Endothelial cell of umbilical vein (primary cell): Measurements from ENCODE around the gene CLCN2. TPM values are rescaled to one million over a fixed set of nuclear protein-coding genes. Genes with fewer than 3 reads are reported as not detected.

ENCODE experiments used
- BruUV-seq: library from RNA; stranded (reverse); fragments of 400-500 nt; replicated peaks from 2 replicates; lab custom pipeline; 2021; lab: Mats Ljungman, UMichigan
- CTCF ChIA-PET: fragments of 300-600, 350-600 bp; sonication (Branson Sonifier 250); formaldehyde crosslinking; loops from one replicate; lab custom pipeline; 2021; ENCODE audit warnings: antibody characterized with exemption, inconsistent platforms; lab: Charles Lee
- POLR2A ChIA-PET: fragments of 300-600, 350-600 bp; sonication (Branson Sonifier 250); formaldehyde crosslinking; loops from one replicate; lab custom pipeline; 2021; ENCODE audit warnings: antibody characterized with exemption, inconsistent platforms; lab: Charles Lee
- DNase-seq: peaks from one replicate; pipeline ENCODE4 v3.0.0-alpha.2; 2011; ENCODE audit warnings: low read depth, low spot score
- FAIRE-seq: peaks from 2 replicates; lab custom pipeline; 2011; peaks lifted over from hg19 to GRCh38; lab: Jason Lieb, UNC
- H2AFZ ChIP-seq: 2 replicates; pipeline ENCODE4 v1.6.0; 2012; ENCODE audit warnings: low read depth, low read length, control low read depth, inconsistent platforms
- H3K27ac ChIP-seq: 2 replicates; pipeline ENCODE4 v1.5.1; 2011; ENCODE audit warnings: low read depth, mild to moderate bottlenecking, control low read depth, low read length, moderate library complexity; ENCODE audit not compliant: insufficient read depth
- H3K27me3 ChIP-seq, 2 experiments: 2 replicates each; pipeline versions ENCODE4 v1.6.0 to v1.6.1; 2011; ENCODE audit warnings: low read length in 2 of 2, mixed read lengths in 1 of 2; ENCODE audit not compliant: control insufficient read depth in 2 of 2, insufficient read depth in 2 of 2
- H3K36me3 ChIP-seq, 2 experiments: 2 replicates in 1 of 2; 3 replicates in 1 of 2; pipeline ENCODE4 v1.5.1; 2011; ENCODE audit warnings: low read length in 2 of 2, mild to moderate bottlenecking in 1 of 2, moderate library complexity in 1 of 2; ENCODE audit not compliant: control insufficient read depth in 2 of 2, insufficient read depth in 2 of 2; ENCODE audit errors: extremely low read depth in 1 of 2
- H3K4me1 ChIP-seq: 3 replicates; pipeline ENCODE4 v1.5.1; 2011; ENCODE audit warnings: mild to moderate bottlenecking, low read length; ENCODE audit not compliant: control insufficient read depth, insufficient read depth; ENCODE audit errors: extremely low read depth
- H3K4me2 ChIP-seq: 2 replicates; pipeline ENCODE4 v1.6.1; 2011; ENCODE audit warnings: low read length, control low read depth, mixed read lengths; ENCODE audit not compliant: insufficient read depth
- H3K4me3 ChIP-seq, 3 experiments: fragments of 200-600 bp in 1 of 3; sonication (generic), shearing (Covaris generic) in 1 of 3; replicated peaks in 1 of 3; 2 replicates each; pipeline ENCODE4 v1.5.1; 2011 to 2016; ENCODE audit warnings: control low read depth in 3 of 3, low read length in 3 of 3, mild to moderate bottlenecking in 2 of 3, inconsistent platforms in 1 of 3, low read depth in 1 of 3, moderate library complexity in 1 of 3; ENCODE audit not compliant: insufficient read depth in 1 of 3
- H3K79me2 ChIP-seq: 2 replicates; pipeline ENCODE4 v1.6.0; 2012; ENCODE audit warnings: low read length, inconsistent platforms; ENCODE audit not compliant: control insufficient read depth, insufficient read depth
- H3K9ac ChIP-seq: replicated peaks from 2 replicates; pipeline ENCODE3; 2011; ENCODE audit warnings: low read length, control low read depth; ENCODE audit not compliant: insufficient read depth; ENCODE audit errors: extremely low read depth
- H3K9me1 ChIP-seq: replicated peaks from 3 replicates; pipeline ENCODE4 v1.6.0; 2011; ENCODE audit warnings: mild to moderate bottlenecking, low read length; ENCODE audit not compliant: control insufficient read depth, insufficient read depth; ENCODE audit errors: extremely low read depth
- H3K9me3 ChIP-seq: replicated peaks from 2 replicates; pipeline ENCODE4 v1.5.1; 2012; ENCODE audit warnings: low read length, inconsistent platforms; ENCODE audit not compliant: control insufficient read depth, insufficient read depth
- H4K20me1 ChIP-seq: replicated peaks from 2 replicates; pipeline ENCODE3; 2011; ENCODE audit warnings: mild to moderate bottlenecking, low read length; ENCODE audit not compliant: control insufficient read depth, insufficient read depth; ENCODE audit errors: extremely low read depth
- EZH2 ChIP-seq: IDR thresholded peaks from 2 replicates; pipeline ENCODE4 v1.6.1; 2012; ENCODE audit warnings: borderline replicate concordance, low read depth, mild to moderate bottlenecking, moderate library complexity, low read length, inconsistent platforms; ENCODE audit not compliant: severe bottlenecking
- FOS ChIP-seq: IDR thresholded peaks from 2 replicates; pipeline ENCODE4 v1.6.1; 2011; ENCODE audit warnings: mild to moderate bottlenecking, low read length, moderate library complexity, borderline replicate concordance; ENCODE audit not compliant: insufficient read depth
- GATA2 ChIP-seq: IDR thresholded peaks from 2 replicates; pipeline ENCODE4 v1.7.0; 2011; ENCODE audit warnings: low read depth, mild to moderate bottlenecking, moderate library complexity, mixed read lengths, low read length; ENCODE audit not compliant: insufficient read length, insufficient read depth
- JUN ChIP-seq: IDR thresholded peaks from 2 replicates; pipeline ENCODE4 v1.6.1; 2011; ENCODE audit warnings: borderline replicate concordance, low read depth; ENCODE audit not compliant: insufficient read length, insufficient read depth
- MYC ChIP-seq: IDR thresholded peaks from one replicate; pipeline ENCODE4 v1.6.1; 2011; ENCODE audit warnings: mild to moderate bottlenecking, low read depth, low read length
- POLR2A ChIP-seq: IDR thresholded peaks from 2 replicates; pipeline ENCODE4 v1.6.1; 2012; ENCODE audit warnings: low read depth, mild to moderate bottlenecking, control low read depth, low read length
- POLR2AphosphoS5 ChIP-seq: IDR thresholded peaks from 2 replicates; pipeline ENCODE4 v1.6.1; 2012; ENCODE audit warnings: low read depth, mild to moderate bottlenecking, control low read depth, low read length, moderate library complexity; ENCODE audit not compliant: insufficient read depth
- dilution Hi-C: fragments of 300-500 bp; cut with MboI; formaldehyde crosslinking; loops from one replicate; pipeline ENCODE4 v1.15.0; 2019; ENCODE audit warnings: low sequenced_read_pairs; ENCODE audit not compliant: extremely low pct_ligation_motif_present
- intact Hi-C: fragments of 100-400 bp; cut with micrococcal nuclease; formaldehyde crosslinking; loops from one replicate; pipeline ENCODE4 v1.10.0; 2022
- polyA plus RNA-seq, 4 experiments: library from polyadenylated mRNA; depleted of rRNA in 3 of 4; stranded (reverse) in 3 of 4; unstranded in 1 of 4; fragments of >200 nt; gene quantifications; 2 replicates each; pipeline versions ENCODE4 v1.2.1 to v1.2.3, GENCODE V29; 2011 to 2012; ENCODE audit warnings: missing spikeins in 1 of 4
- total RNA-seq: library from RNA; stranded (reverse); gene quantifications from 2 replicates; pipeline ENCODE4 v1.2.3, GENCODE V29; 2021
- TF ChIP-seq, protein P1 (sequence below), 2 donors: IDR thresholded peaks; 1 replicate in 1 of 2; 2 replicates in 1 of 2; pipeline ENCODE4 v1.5.1; 2011; ENCODE audit warnings: low read length in 2 of 2, mild to moderate bottlenecking in 2 of 2, moderate library complexity in 2 of 2, control low read depth in 1 of 2, inconsistent platforms in 1 of 2, low read depth in 1 of 2; ENCODE audit not compliant: insufficient read depth in 1 of 2; ENCODE audit errors: extremely low read depth in 1 of 2
- TF ChIP-seq, protein P2 (sequence below): IDR thresholded peaks from 2 replicates; pipeline ENCODE4 v1.6.1; 2011; ENCODE audit not compliant: insufficient read depth, insufficient read length

The CLCN2 gene
- total and polyA plus RNA-seq, 2 donors (not counting 3 experiments of a cell fraction or from before 2014, with no cell fraction given), result 3.5 to 6.5 TPM

DNA sequence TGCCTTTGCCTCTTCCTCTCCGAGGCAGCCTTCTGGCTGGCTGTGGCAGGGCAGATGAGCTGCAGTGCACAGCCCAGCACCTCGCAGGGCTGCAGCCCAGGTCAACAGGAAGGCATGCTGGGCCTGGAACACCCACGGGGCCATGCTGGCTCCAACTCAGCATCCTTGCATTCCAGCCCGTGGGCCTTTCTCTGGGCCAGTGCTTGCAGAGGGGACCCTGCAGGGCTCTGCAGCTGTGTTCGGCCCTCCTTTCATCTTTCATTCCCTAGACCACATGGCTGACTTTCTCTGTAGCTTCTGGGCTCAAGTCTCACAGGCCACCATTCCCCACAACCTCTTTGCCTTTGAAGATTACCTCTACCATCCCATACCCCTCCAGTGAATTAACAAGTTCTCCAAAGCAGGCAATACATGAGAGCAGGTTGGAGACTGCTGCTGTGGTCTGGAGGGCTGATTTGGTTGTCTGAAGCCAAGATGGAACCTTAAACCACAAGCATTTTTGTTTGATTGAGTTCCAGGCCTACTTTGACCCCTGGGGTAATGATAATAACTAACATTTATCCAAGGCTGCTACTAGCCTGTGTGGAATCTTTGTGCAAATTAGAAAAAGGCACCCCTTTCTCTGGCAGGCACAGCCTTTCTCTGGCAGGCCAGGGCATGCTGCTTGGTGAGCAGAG is 18.1 kb downstream of the CLCN2 start:
- ChIA-PET POLR2A (no interaction called here), CTCF (interaction anchor here (0.7 to 0.8 kb wide), 2 partner anchors 10 to 1536 kb away, joined by 3 read pairs; no protein-coding TSS in a partner anchor)
- dilution Hi-C loops (no loop called here), intact Hi-C loops (no loop called here)
- Histone ChIP-seq H3K27ac (no peak overlapping the region), H3K9me1 (no peaks in the 10 kb centered on the region), H3K9me3 (no peaks in the 10 kb centered on the region), H3K9ac (no peak overlapping the region), H2AFZ (no peak overlapping the region), H4K20me1 (no peaks in the 10 kb centered on the region), H3K4me1 (peaks cover 16% of the 10 kb centered on the region), H3K4me2 (no peak overlapping the region), H3K27me3 (no peaks in the 10 kb centered on the region), H3K36me3 (peaks cover 6 to 25% of the 10 kb centered on the region in 2 experiments), H3K4me3 (no peak overlapping the region), H3K79me2 (peaks cover 18% of the 10 kb centered on the region)
- no peak for DNase-seq
- TF ChIP-seq JUN (no peak), GATA2 (no peak), POLR2AphosphoS5 (no peak), FOS (no peak), POLR2A (no peak), EZH2 (no peak), MYC (no peak)
- TF ChIP-seq, protein P1, sequence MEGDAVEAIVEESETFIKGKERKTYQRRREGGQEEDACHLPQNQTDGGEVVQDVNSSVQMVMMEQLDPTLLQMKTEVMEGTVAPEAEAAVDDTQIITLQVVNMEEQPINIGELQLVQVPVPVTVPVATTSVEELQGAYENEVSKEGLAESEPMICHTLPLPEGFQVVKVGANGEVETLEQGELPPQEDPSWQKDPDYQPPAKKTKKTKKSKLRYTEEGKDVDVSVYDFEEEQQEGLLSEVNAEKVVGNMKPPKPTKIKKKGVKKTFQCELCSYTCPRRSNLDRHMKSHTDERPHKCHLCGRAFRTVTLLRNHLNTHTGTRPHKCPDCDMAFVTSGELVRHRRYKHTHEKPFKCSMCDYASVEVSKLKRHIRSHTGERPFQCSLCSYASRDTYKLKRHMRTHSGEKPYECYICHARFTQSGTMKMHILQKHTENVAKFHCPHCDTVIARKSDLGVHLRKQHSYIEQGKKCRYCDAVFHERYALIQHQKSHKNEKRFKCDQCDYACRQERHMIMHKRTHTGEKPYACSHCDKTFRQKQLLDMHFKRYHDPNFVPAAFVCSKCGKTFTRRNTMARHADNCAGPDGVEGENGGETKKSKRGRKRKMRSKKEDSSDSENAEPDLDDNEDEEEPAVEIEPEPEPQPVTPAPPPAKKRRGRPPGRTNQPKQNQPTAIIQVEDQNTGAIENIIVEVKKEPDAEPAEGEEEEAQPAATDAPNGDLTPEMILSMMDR (IDR thresholded peaks at IDR 0.05; ENCODE audit: extremely low read depth in 1 of 2, insufficient read depth in 1 of 2, low read depth in 1 of 2, low read length in 2 of 2), result no peak
- TF ChIP-seq, protein P2, sequence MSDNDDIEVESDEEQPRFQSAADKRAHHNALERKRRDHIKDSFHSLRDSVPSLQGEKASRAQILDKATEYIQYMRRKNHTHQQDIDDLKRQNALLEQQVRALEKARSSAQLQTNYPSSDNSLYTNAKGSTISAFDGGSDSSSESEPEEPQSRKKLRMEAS, result no peak
- no TSS peak for BruUV-seq
- FAIRE-seq, result no peak
